ENCODE data around the gene ACAD11. TPM values are rescaled to one million over a fixed set of nuclear protein-coding genes. Genes with fewer than 3 reads are reported as not detected.

Gene ACAD11
- total RNA-seq, 1 experiment from 2014 or later: 15.6 TPM

- no peak overlapping the region for H3K18ac ChIP-seq (ENCODE audit: insufficient read length, low read depth, low read length)
- no peak overlapping the region for H3T11ph ChIP-seq (ENCODE audit: low read length)
- no peaks in the 10 kb centered on the region for H4K20me1 ChIP-seq (ENCODE audit: control insufficient read depth, insufficient read depth, insufficient read length)
- H3K79me1 ChIP-seq (ENCODE audit: insufficient read depth, low read depth, low read length, poor library complexity, severe bottlenecking): no peaks in the 10 kb centered on the region
- no peak overlapping the region for H3K56ac ChIP-seq (ENCODE audit: insufficient read length, low read depth, low read length)
- H2BK15ac ChIP-seq (ENCODE audit: low read depth, low read length): no peak overlapping the region
- H3K9ac ChIP-seq (ENCODE audit: extremely low read depth, insufficient read length, low read length): no peak overlapping the region
- Mint-ChIP-seq H3K4me3 (no peak overlapping the region), H3K27ac (no peak overlapping the region), H3K27me3 (ENCODE audit: low read depth) (no peaks in the 10 kb centered on the region), H3K4me1 (peaks cover 14 to 15% of the 10 kb centered on the region in 2 experiments), H3K9me3 (no peaks in the 10 kb centered on the region), H3K36me3 (ENCODE audit: insufficient read depth in 1 of 3, low read depth in 3 of 3) (peaks cover 0 to 21% (median 21%) of the 10 kb centered on the region in 3 experiments; a peak in 4 of 7 replicates)
- no peak overlapping the region for H2BK120ac ChIP-seq (ENCODE audit: low read depth, low read length, poor library complexity, severe bottlenecking)
- H2AFZ ChIP-seq (ENCODE audit: low read length): no peak overlapping the region
- H4K8ac ChIP-seq (replicated peaks; ENCODE audit: insufficient read length, low read depth, low read length): no peak overlapping the region
- no peaks in the 10 kb centered on the region for H3K27me3 ChIP-seq (ENCODE audit: insufficient read depth, low read length)
- H2BK12ac ChIP-seq (ENCODE audit: insufficient read length, low read depth, low read length): no peak overlapping the region
- no peak overlapping the region for H2AK5ac ChIP-seq (ENCODE audit: insufficient read length, low read length)
- no peak overlapping the region for H3K4ac ChIP-seq (ENCODE audit: low read depth, low read length)
- no peaks in the 10 kb centered on the region for H3K79me2 ChIP-seq (ENCODE audit: insufficient read depth, low read length)
- no peak overlapping the region for H4K5ac ChIP-seq (ENCODE audit: insufficient read length, low read depth, low read length)
- no peak overlapping the region for H3K14ac ChIP-seq (ENCODE audit: insufficient read depth, low read length)
- no peaks in the 10 kb centered on the region for H3K23me2 ChIP-seq (ENCODE audit: insufficient read length, low read depth, low read length, poor library complexity, severe bottlenecking)
- DNase-seq: no peak
- H2BK20ac ChIP-seq (ENCODE audit: low read depth, low read length, poor library complexity, severe bottlenecking): no peak overlapping the region
- TF ChIP-seq CTCF (conservative IDR thresholded peaks at IDR 0.05): no peak
- no peak overlapping the region for H3K27ac ChIP-seq (ENCODE audit: insufficient read length, low read depth, low read length)
- H3K4me1 ChIP-seq (ENCODE audit: insufficient read depth, low read length): no peaks in the 10 kb centered on the region; the same call in 1 of the 2 replicates
- H3K4me2 ChIP-seq (ENCODE audit: insufficient read depth, insufficient read length, low read length): no peak overlapping the region
- H2BK5ac ChIP-seq (ENCODE audit: insufficient read length, low read length): no peak overlapping the region
- H3K23ac ChIP-seq (ENCODE audit: insufficient read length, low read depth, low read length): no peak overlapping the region
- no CpG with 5 or more reads among the region's 7 CpGs for WGBS (ENCODE audit: extremely low coverage, insufficient read length, low lambda C conversion rate)
- H3K9me3 ChIP-seq (ENCODE audit: control insufficient read depth, low read depth, low read length): no peaks in the 10 kb centered on the region
- no peak overlapping the region for H4K91ac ChIP-seq (ENCODE audit: insufficient read length, low read depth, low read length)
These were observed 29.0 kb downstream of the ACAD11 start for GRCh38 chr3:132630612-132631011.
